SKM-1 (cell line): ENCODE data around the gene CREBBP.

Experiments
- DNase-seq: peaks from one replicate; lab custom pipeline; 2025; ENCODE audit not compliant: unreplicated experiment; lab: John Stamatoyannopoulos, UW

CREBBP gene

GRCh38 chr16:3856367-3857141 is 24.0 kb downstream of the CREBBP start:
- DNase-seq: no peak

DNA sequence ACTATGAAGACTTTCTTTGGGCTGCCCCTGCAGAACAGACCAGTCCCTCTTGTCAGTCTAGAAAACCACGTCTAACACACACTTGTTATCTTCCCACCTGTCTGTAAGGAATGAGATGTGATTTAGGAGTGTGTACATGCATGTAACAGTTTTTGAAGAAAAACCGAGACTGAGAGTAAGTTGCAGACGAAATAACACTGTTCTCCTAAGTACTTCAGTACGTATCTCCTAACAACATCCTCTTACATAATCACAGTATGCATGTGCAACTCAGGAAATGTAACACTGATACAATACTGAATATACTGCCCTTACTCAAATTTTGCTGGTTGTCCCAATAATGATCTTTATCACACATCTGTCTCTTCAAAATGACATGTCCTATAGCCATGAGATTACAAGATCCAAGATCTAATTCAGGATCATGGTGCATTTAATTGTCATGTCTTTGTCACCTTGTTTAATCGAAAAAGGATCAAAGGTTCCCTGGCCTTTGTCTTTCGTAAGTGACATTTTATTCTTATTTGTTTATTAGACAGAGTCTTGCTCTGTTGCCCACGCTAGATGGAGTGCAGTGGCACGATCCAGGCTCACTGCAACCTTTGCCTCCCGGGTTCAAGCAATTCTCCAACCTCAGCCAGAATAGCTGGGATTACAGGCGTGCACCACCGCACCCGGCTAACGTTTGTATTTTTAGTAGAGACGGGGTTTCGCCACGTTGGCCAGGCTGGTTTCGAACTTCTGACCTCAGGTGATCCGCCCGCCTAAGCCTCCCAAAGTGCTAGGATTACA is 25.6 kb downstream of the CREBBP start:
- DNase-seq: peak; percentile 25

DNA sequence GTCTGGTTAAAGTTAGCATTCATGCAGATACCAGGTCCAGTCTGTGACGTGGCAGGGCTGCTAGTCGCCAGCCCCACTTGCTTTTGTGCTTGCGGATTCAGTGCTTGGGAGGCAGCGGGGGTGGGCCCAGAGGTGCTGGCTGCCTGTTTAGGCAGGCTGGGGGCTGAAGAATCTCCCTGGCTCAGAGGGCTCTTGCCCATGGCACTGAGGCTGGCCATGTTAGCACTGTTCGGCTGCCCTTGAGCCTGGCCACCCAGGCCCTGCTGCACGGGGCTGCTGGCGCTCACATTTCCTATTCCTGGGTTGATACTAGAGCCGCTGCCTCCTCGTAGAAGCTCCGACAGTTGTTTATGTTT is 30.0 kb downstream of the CREBBP start:
- no peak for DNase-seq

DNA sequence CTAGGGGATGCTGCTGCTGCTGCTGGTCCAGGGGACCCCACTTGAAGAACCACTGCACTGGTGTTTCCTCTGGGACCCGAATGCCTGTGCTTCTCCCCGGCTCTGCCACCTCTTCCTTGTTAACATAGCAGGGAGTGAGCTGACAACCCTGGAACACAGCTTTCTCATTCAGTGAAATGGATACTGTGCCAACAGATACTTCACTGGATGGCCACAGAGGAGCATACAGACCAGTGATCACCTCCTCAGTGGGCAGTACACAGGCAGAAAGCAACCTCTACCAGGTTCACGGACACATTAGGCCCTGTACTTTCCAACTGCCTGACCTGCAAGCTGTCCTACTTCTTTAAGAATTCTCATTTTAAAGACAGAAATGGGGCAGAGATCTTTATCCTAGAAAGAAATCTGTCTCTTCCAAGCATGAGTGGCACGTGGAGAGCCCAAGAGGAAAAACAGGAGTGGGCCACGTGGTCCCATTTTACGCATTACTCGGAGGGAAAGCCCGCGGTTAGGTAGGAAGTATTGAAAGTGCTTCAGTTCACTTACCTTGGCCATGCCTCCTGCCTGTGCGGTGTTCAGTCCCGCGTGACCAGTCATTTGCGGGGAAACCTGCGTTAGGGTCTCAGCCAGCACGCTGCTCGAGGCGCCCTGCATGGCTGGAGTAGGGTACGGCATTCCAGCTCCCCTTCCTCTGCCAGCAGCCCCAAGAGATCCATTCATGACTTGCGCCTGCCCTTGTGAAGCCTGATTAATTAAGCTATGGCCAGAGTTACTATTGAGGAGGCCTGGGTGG is 30.6 kb downstream of the CREBBP start:
- no peak for DNase-seq

DNA sequence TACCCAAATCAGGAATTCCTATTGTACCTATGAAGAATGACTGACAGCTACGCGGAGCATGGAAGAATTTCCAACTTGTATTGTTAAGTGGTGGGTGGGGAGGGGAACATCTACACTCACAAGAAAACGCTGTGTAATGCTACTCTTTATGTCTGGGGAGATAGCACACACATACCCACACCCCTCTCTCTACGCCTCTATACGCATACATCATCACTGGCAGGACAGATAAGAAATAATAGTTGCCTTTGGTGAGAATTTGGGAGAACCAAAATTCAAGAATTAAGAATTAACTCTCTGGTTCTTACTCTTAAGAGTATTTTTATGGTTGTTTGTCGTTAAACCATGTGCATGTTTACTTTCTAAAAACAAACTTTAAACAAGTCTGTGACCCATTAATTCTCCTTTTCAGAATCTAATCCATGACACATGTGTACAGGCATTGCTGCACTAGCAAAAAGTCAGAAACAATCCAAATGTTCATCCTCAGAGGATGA is 33.9 kb downstream of the CREBBP start:
- DNase-seq: no peak

GRCh38 chr16:3846087-3846486 is 34.4 kb downstream of the CREBBP start:
- DNase-seq: no peak

- DNase-seq: no peak
These were observed 37.5 kb downstream of the CREBBP start for GRCh38 chr16:3842994-3843393.

GRCh38 chr16:3841729-3842508 is 38.6 kb downstream of the CREBBP start:
- no peak for DNase-seq

DNA sequence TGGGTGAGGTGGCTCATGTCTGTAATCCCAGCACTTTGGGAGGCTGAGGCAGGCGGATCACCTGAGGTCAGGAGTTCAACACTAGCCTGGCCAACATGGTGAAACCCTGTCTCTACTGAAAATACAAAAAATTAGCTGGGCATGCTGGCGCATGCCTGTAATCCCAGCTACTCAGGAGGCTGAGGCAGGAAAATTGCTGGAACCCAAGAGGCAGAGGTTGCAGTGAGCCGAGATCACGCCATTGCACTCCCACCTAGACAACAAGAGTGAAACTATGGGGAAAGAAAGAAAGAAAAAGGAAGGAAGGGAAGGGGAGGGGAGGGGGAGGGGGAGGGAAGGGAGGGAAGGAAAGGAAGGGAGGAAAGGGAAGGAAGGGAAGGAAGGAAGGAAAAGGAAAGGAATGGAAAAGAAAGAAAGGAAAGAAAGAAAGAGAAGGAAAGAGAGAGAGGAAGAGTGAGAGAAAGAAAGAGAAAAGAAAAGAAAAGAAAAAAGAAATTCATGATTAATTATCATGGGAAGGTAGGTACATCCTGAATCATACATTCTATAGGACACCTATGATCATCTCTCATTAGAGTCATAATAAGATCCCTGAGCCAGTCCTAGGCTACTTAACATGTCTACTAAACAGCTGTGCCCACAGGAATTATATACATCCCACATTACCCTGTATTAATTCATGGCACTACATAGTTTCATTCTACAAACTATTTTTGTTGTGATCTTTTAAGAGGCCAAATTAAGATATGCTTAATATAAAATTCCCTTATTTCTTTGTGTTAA is 40.9 kb downstream of the CREBBP start:
- no peak for DNase-seq

GRCh38 chr16:3838600-3839401 is 41.7 kb downstream of the CREBBP start:
- no peak for DNase-seq

GRCh38 chr16:3837851-3838586 is 42.5 kb downstream of the CREBBP start:
- DNase-seq: no peak

- no peak for DNase-seq
These were observed 43.9 kb downstream of the CREBBP start for GRCh38 chr16:3836641-3837040.

GRCh38 chr16:3835089-3835602 is 45.4 kb downstream of the CREBBP start:
- DNase-seq: no peak

- DNase-seq: no peak
These were observed 47.8 kb downstream of the CREBBP start for GRCh38 chr16:3832668-3833067.

DNA sequence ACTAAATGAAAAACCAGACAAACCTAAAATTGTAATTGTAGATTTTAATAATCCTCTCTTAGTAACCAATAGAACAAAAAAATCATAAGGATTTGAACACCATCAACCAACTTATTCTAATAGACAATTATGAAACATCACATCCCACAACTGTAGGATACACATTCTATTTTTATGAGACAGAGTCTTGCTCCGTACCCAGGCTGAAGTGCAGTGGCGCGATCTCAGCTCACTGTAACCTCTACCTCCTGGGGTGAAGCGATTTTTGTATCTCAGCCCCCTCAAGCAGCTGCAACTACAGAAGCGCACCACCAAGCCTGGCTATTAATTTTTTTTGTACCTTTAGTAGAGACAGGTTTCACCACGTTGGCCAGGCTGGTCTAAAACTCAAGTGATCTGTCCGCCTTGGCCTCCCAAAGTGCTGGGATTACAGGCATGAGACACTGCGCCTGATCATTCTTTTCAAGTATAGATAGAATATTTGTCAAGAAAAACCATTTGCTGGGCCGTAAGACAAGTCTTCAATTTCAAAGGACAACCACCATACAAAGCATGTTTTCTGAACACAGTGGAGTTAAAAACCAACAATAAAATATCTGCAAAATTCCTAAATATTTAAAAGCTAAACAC is 49.8 kb downstream of the CREBBP start:
- DNase-seq: no peak

- no peak for DNase-seq
These were observed 50.6 kb downstream of the CREBBP start for GRCh38 chr16:3829631-3830536.

GRCh38 chr16:3825940-3826339 is 54.6 kb downstream of the CREBBP start:
- DNase-seq: no peak
